KMS-11 (cell line): ENCODE results near the gene MIEF1.
A peak's percentile ranks its signal among the peaks of the same experiment; 100 is the strongest.

Experiments
- H2AFZ ChIP-seq: fragments of 200-600 bp; sonication (generic); 2 replicates; pipeline ENCODE4 v1.6.1; 2016; ENCODE audit warnings: antibody characterized with exemption, mixed run types, low read depth
- H3K27ac ChIP-seq: fragments of 200-600 bp; sonication (generic); 2 replicates; pipeline ENCODE4 v1.6.1; 2016; ENCODE audit warnings: mild to moderate bottlenecking, mixed run types
- H3K27me3 ChIP-seq: fragments of 200-600 bp; sonication (generic); 2 replicates; pipeline ENCODE4 v1.6.1; 2017; ENCODE audit warnings: mild to moderate bottlenecking, low read depth, mixed run types, moderate library complexity; ENCODE audit not compliant: insufficient read depth
- H3K36me3 ChIP-seq: fragments of 200-600 bp; sonication (generic); 2 replicates; pipeline ENCODE4 v1.6.1; 2017; ENCODE audit warnings: mild to moderate bottlenecking, mixed run types; ENCODE audit not compliant: insufficient read depth
- H3K4me1 ChIP-seq: fragments of 200-600 bp; sonication (generic); 2 replicates; pipeline ENCODE4 v1.6.1; 2016; ENCODE audit warnings: mild to moderate bottlenecking, low read depth, mixed run types; ENCODE audit not compliant: poor library complexity, severe bottlenecking
- H3K4me2 ChIP-seq: fragments of 200-600 bp; sonication (generic); 2 replicates; pipeline ENCODE4 v1.7.0; 2016; ENCODE audit warnings: mild to moderate bottlenecking, mixed run types
- H3K4me3 ChIP-seq: fragments of 200-600 bp; sonication (generic); IDR thresholded peaks from 2 replicates; pipeline ENCODE4 v1.6.1; 2017; ENCODE audit warnings: low read depth, low read length, mixed read lengths; ENCODE audit not compliant: insufficient read depth
- H3K79me2 ChIP-seq: fragments of 200-600 bp; sonication (generic); 2 replicates; pipeline ENCODE4 v1.6.1; 2016; ENCODE audit warnings: low read depth, mixed run types; ENCODE audit not compliant: insufficient read depth
- H3K9ac ChIP-seq: fragments of 200-600 bp; sonication (generic); 2 replicates; pipeline ENCODE4 v1.6.1; 2016; ENCODE audit warnings: mild to moderate bottlenecking, mixed run types
- H4K20me1 ChIP-seq: fragments of 200-600 bp; sonication (generic); 2 replicates; pipeline ENCODE4 v1.6.1; 2016; ENCODE audit warnings: mild to moderate bottlenecking, mixed run types; ENCODE audit not compliant: insufficient read depth
- TF ChIP-seq, protein P1 (sequence below): fragments of 200-600 bp; sonication (generic); conservative IDR thresholded peaks from 2 replicates; pipeline ENCODE4 v1.6.1; 2017; ENCODE audit warnings: low read depth, mild to moderate bottlenecking, antibody characterized with exemption, low read length, moderate library complexity, mixed read lengths

The MIEF1 gene

DNA sequence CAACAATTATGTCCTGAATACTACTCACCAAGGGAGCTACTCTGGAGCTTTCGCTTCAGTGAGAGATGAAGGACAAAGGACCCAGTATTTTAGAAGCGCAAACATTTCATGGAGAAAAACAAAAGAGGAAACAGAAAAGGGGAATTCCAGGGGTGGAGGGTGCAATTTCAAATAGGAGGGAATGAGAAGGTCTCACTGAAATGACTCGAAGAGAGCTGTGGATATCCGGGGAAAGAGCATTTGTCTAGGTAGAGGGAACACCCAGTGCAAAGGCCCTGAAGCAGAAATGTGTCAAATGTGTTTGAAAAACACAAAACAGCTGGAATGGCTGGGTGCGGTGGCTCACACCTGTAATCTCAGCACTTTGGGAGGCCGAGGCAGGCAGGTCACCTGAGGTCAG lies 28.0 kb downstream of the MIEF1 start:
- H3K9ac ChIP-seq, result no peak overlapping the region

DNA sequence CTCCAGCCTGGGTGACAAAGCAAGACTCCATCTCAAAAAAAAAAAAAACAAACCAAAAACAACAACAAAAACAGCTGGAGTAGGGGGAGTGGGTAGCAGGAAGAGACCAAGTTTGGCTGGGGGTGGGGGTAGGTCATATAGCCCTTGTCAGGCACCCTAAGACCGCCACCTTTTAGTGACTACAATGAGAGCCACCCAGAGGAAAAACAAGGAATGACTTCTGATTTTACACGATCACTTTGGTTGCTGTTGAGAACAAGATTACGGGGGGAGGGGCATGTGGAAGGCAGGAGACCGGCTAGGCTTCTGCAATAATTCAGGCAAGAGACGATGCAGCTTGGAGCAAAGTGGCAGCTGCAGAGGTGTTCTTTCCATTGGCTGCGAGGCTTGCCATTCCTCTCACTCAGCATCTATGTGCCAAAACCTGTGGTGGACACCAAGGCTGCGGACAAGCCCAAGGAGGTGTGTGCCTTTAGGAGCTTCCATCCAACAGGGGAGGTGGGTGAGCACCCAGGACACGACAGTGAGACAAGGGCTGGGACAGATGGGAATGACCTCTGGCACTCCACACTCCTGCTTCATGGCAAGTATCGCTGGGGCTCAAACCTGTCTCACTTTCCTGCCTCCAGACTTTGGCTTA lies 28.7 kb downstream of the MIEF1 start:
- H3K79me2 ChIP-seq, result peaks cover 21% of the 10 kb centered on the region; the same call in 1 of the 2 replicates
- peaks cover 42% of the 10 kb centered on the region for H3K4me1 ChIP-seq

More for the DNA sequence above, 28.0 kb downstream of the MIEF1 start:
- Histone ChIP-seq H3K79me2 (peaks cover 21% of the 10 kb centered on the region; the same call in 1 of the 2 replicates), H3K27me3 (no peaks in the 10 kb centered on the region), H2AFZ (no peak overlapping the region), H3K4me2 (peak overlapping the region; percentile 20; the same call in 1 of the 2 replicates), H3K4me1 (peaks cover 42% of the 10 kb centered on the region), H4K20me1 (no peaks in the 10 kb centered on the region), H3K36me3 (no peaks in the 10 kb centered on the region), H3K4me3 (no peak overlapping the region), H3K27ac (no peak overlapping the region)
- TF ChIP-seq, protein P1, sequence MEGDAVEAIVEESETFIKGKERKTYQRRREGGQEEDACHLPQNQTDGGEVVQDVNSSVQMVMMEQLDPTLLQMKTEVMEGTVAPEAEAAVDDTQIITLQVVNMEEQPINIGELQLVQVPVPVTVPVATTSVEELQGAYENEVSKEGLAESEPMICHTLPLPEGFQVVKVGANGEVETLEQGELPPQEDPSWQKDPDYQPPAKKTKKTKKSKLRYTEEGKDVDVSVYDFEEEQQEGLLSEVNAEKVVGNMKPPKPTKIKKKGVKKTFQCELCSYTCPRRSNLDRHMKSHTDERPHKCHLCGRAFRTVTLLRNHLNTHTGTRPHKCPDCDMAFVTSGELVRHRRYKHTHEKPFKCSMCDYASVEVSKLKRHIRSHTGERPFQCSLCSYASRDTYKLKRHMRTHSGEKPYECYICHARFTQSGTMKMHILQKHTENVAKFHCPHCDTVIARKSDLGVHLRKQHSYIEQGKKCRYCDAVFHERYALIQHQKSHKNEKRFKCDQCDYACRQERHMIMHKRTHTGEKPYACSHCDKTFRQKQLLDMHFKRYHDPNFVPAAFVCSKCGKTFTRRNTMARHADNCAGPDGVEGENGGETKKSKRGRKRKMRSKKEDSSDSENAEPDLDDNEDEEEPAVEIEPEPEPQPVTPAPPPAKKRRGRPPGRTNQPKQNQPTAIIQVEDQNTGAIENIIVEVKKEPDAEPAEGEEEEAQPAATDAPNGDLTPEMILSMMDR, result no peak

DNA sequence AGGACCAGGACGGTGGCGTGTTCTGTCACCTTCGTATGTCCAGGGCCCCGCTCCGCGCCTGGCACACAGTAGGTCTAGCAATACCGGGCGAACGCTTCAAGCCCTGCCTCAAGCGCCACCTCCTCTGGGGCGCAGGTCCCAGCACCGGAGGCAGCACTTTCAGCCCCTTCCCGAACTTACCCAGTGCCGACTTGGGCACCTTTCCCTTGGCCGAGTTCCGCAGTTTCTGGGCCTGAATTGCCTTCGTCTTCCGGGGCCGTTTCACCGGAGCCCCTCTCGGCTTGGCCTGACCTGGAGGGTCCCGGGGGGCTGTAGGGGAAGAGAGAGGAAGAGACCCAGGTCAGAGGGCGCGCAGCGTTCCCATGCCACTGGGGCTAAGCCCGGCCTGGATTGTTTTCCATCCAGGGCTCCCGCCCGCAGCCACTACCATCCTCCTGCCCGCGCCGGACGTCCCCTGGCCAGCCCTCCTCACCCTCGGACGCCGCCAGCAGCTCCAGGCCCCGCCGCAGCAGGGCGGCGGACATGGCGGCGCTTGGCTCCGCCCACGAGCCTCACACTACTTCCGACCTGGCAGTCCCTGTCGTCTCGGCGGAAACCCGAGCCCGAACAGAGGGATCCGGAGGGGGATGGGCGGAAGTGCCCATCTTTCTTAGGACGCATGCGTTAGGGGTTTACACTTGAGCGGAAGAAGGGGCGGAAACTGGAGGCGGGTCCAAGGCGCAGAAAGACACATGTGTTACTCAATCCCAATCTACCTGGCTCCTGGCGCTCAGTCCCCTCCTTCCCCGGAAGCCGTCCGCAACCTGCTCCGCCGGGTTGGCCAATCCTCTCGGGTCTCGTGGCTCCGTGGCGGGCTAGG lies 30.4 kb downstream of the MIEF1 start, which contains the start of gene RPS19BP1:
TSS of gene RPS19BP1 (minus strand) at position 534 of the 859 bp plus-strand sequence. CDS start at position 524, 10 bp downstream.
- TF ChIP-seq, protein P1, result no peak
- Histone ChIP-seq H3K79me2 (peaks cover 21% of the 10 kb centered on the region; the same call in 1 of the 2 replicates), H3K27me3 (no peaks in the 10 kb centered on the region), H3K36me3 (no peaks in the 10 kb centered on the region), H3K4me3 (no peak within 1 kb of the TSS), H2AFZ (peak within 1 kb of the TSS; percentile 73), H3K4me2 (peak within 1 kb of the TSS; percentile 71), H3K4me1 (peaks cover 41% of the 10 kb centered on the region), H3K9ac (peak within 1 kb of the TSS; percentile 69), H4K20me1 (no peaks in the 10 kb centered on the region), H3K27ac (peak within 1 kb of the TSS; percentile 42; the same call in 1 of the 2 replicates)

More for the DNA sequence above, 28.7 kb downstream of the MIEF1 start:
- TF ChIP-seq, protein P1, result peak; percentile 48
- Histone ChIP-seq H3K27ac (no peak overlapping the region), H3K9ac (no peak overlapping the region), H3K4me2 (peak overlapping the region; percentile 71), H3K36me3 (no peaks in the 10 kb centered on the region), H2AFZ (no peak overlapping the region), H4K20me1 (no peaks in the 10 kb centered on the region), H3K4me3 (no peak overlapping the region), H3K27me3 (no peaks in the 10 kb centered on the region)

DNA sequence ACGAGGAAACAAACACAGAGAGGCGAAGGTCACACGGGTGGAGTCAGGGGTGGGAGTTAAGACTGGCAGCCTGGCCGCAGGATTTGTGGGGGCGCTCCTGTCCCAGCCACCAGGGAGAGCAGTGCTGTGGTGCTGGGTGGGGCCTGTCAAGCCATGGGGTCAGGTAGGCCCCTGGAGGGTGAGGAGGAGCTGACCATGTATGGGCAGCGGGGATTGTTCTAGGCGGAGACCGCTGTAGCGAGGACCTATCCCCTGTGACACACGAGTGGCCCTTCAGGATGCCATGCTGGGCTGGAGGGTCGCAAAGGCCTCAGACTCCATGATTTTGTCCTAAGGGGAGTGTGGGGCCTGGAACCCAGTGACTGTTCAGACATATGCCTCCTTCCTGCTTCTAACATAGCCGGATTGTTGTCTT lies 32.0 kb downstream of the MIEF1 start:
- Histone ChIP-seq H3K9ac (no peak overlapping the region), H2AFZ (no peak overlapping the region), H3K4me3 (no peak overlapping the region), H3K36me3 (no peaks in the 10 kb centered on the region), H3K4me1 (peaks cover 26% of the 10 kb centered on the region), H3K4me2 (no peak overlapping the region), H4K20me1 (no peaks in the 10 kb centered on the region), H3K27me3 (peaks cover 11% of the 10 kb centered on the region; the same call in 1 of the 2 replicates), H3K79me2 (peaks cover 21% of the 10 kb centered on the region; the same call in 1 of the 2 replicates), H3K27ac (no peak overlapping the region)
- TF ChIP-seq, protein P1, result no peak
